Parathyroid adenoma (tissue), 2 donors: ENCODE data around the gene SLC2A9.

ENCODE experiments used
- H2AFZ ChIP-seq: fragments of 300-600 bp; sonication (generic); one replicate; pipeline ENCODE4 v1.7.0; 2017; ENCODE audit warnings: antibody characterized with exemption, mild to moderate bottlenecking
- H3K27ac ChIP-seq: fragments of 300-600 bp; sonication (generic); one replicate; pipeline ENCODE4 v1.7.0; 2017
- H3K27me3 ChIP-seq: fragments of 300-600 bp; sonication (generic); one replicate; pipeline ENCODE4 v1.7.0; 2017; ENCODE audit warnings: low read length; ENCODE audit not compliant: control insufficient read depth, insufficient read depth
- H3K36me3 ChIP-seq: fragments of 300-600 bp; sonication (generic); one replicate; pipeline ENCODE4 v1.7.0; 2017; ENCODE audit warnings: low read length; ENCODE audit not compliant: control insufficient read depth, insufficient read depth
- H3K4me1 ChIP-seq: fragments of 300-600 bp; sonication (generic); one replicate; pipeline ENCODE4 v1.7.0; 2017; ENCODE audit warnings: control low read depth
- H3K4me2 ChIP-seq: fragments of 300-600 bp; sonication (generic); one replicate; pipeline ENCODE4 v1.7.0; 2017; ENCODE audit warnings: low read length
- H3K4me3 ChIP-seq: fragments of 300-600 bp; sonication (generic); one replicate; pipeline ENCODE4 v1.7.0; 2017; ENCODE audit warnings: low read depth, low read length
- H3K79me2 ChIP-seq: fragments of 300-600 bp; sonication (generic); one replicate; pipeline ENCODE4 v1.7.0; 2017; ENCODE audit warnings: control low read depth
- H3K9ac ChIP-seq: fragments of 300-600 bp; sonication (generic); one replicate; pipeline ENCODE4 v1.7.0; 2017; ENCODE audit warnings: mild to moderate bottlenecking
- H3K9me3 ChIP-seq: fragments of 300-600 bp; sonication (generic); one replicate; pipeline ENCODE4 v1.7.0; 2017; ENCODE audit warnings: low read length; ENCODE audit not compliant: control insufficient read depth
- CTCF ChIP-seq: fragments of 300-600 bp; sonication (generic); IDR thresholded peaks from one replicate; pipeline ENCODE4 v1.7.0; 2017; ENCODE audit warnings: antibody characterized with exemption, mild to moderate bottlenecking
- donor health status: primary hyperparathyroidism.

Gene SLC2A9

GRCh38 chr4:10046471-10046870, 25.2 kb upstream of the SLC2A9 start:
- no peaks in the 10 kb centered on the region for H3K36me3 ChIP-seq
- no peaks in the 10 kb centered on the region for H3K79me2 ChIP-seq
- no peak overlapping the region for H3K27ac ChIP-seq
- H3K4me3 ChIP-seq, result no peak overlapping the region
- TF ChIP-seq CTCF, result no peak
- H2AFZ ChIP-seq, result no peak overlapping the region
- H3K27me3 ChIP-seq, result no peaks in the 10 kb centered on the region
- H3K4me1 ChIP-seq, result peaks cover 11% of the 10 kb centered on the region
- H3K9me3 ChIP-seq, result no peaks in the 10 kb centered on the region
- H3K4me2 ChIP-seq, result no peak overlapping the region
- H3K9ac ChIP-seq, result no peak overlapping the region

GRCh38 chr4:10045481-10045880, 24.2 kb upstream of the SLC2A9 start:
- H3K79me2 ChIP-seq, result no peaks in the 10 kb centered on the region
- H3K36me3 ChIP-seq, result no peaks in the 10 kb centered on the region
- no peak overlapping the region for H2AFZ ChIP-seq
- TF ChIP-seq CTCF, result no peak
- H3K4me1 ChIP-seq, result peaks cover 7% of the 10 kb centered on the region
- H3K9me3 ChIP-seq, result no peaks in the 10 kb centered on the region
- no peak overlapping the region for H3K4me3 ChIP-seq
- no peak overlapping the region for H3K27ac ChIP-seq
- H3K4me2 ChIP-seq, result no peak overlapping the region
- no peaks in the 10 kb centered on the region for H3K27me3 ChIP-seq
- no peak overlapping the region for H3K9ac ChIP-seq

GRCh38 chr4:10041036-10041435, 19.7 kb upstream of the SLC2A9 start:
- TF ChIP-seq CTCF, result no peak
- Histone ChIP-seq H3K4me1 (no peaks in the 10 kb centered on the region), H3K79me2 (no peaks in the 10 kb centered on the region), H3K27me3 (no peaks in the 10 kb centered on the region), H3K9me3 (no peaks in the 10 kb centered on the region), H3K36me3 (no peaks in the 10 kb centered on the region), H2AFZ (no peak overlapping the region), H3K27ac (no peak overlapping the region), H3K4me2 (no peak overlapping the region), H3K4me3 (no peak overlapping the region), H3K9ac (no peak overlapping the region)

GRCh38 chr4:10040049-10040892, 19.0 kb upstream of the SLC2A9 start:
- no peak overlapping the region for H3K4me2 ChIP-seq
- no peak overlapping the region for H3K27ac ChIP-seq
- no peaks in the 10 kb centered on the region for H3K9me3 ChIP-seq

More at GRCh38 chr4:10040049-10040892, 19.0 kb upstream of the SLC2A9 start:
- no peaks in the 10 kb centered on the region for H3K4me1 ChIP-seq
- no peaks in the 10 kb centered on the region for H3K79me2 ChIP-seq
- no peaks in the 10 kb centered on the region for H3K27me3 ChIP-seq
- no peak overlapping the region for H3K4me3 ChIP-seq
- no peak overlapping the region for H3K9ac ChIP-seq
- TF ChIP-seq CTCF, result no peak
- H2AFZ ChIP-seq, result no peak overlapping the region
- no peaks in the 10 kb centered on the region for H3K36me3 ChIP-seq
